ENCODE results near the gene RGMA.

Gene RGMA

GRCh38 chr15:92997821-92998220, 91.2 kb downstream of the RGMA start:
- Histone ChIP-seq H3K4me3 (ENCODE audit: low read length in 2 of 2) (no peak overlapping the region), H3K27ac (ENCODE audit: low read depth in 2 of 2, low read length in 2 of 2) (no peak overlapping the region), H3K9me3 (ENCODE audit: control insufficient read depth in 2 of 2, low read length in 2 of 2) (no peaks in the 10 kb centered on the region), H3K9ac (ENCODE audit: low read depth in 1 of 2, low read length in 2 of 2) (no peak overlapping the region), H3K27me3 (ENCODE audit: control insufficient read depth in 2 of 2, insufficient read depth in 2 of 2, low read length in 2 of 2) (no peaks in the 10 kb centered on the region), H3K4me1 (ENCODE audit: control insufficient read depth in 2 of 2, insufficient read depth in 2 of 2, low read length in 2 of 2) (no peaks in the 10 kb centered on the region), H3K36me3 (ENCODE audit: control insufficient read depth in 2 of 2, insufficient read depth in 2 of 2, low read length in 2 of 2) (peaks cover 80 to 88% of the 10 kb centered on the region in 2 donors)

DNA sequence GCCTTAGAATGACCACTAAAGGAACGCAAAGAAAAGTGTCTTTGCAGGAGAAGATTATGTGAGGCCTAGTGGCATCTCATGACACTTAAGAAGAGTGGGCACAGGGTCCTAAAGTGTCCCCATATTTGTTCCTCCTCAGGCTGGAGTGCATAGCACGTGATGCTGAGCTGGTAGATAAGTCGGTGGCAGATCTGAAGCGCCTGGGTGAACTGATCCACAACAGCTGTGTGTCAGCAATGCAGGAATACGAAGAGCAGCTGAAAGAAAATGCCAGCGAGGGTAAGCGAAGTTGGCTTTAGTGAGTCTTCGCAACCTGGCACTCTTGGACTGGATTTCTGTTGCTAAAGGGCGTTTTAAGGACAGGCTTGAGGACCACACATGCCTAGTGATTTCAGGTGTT, 96.3 kb downstream of the RGMA start:
- Histone ChIP-seq H3K27ac (ENCODE audit: low read depth in 2 of 2, low read length in 2 of 2) (no peak overlapping the region), H3K27me3 (ENCODE audit: control insufficient read depth in 2 of 2, insufficient read depth in 2 of 2, low read length in 2 of 2) (no peaks in the 10 kb centered on the region), H3K9me3 (ENCODE audit: control insufficient read depth in 2 of 2, low read length in 2 of 2) (no peaks in the 10 kb centered on the region), H3K4me1 (ENCODE audit: control insufficient read depth in 2 of 2, insufficient read depth in 2 of 2, low read length in 2 of 2) (no peaks in the 10 kb centered on the region), H3K4me3 (ENCODE audit: low read length in 2 of 2) (no peak overlapping the region), H3K9ac (ENCODE audit: low read depth in 1 of 2, low read length in 2 of 2) (no peak overlapping the region), H3K36me3 (ENCODE audit: control insufficient read depth in 2 of 2, insufficient read depth in 2 of 2, low read length in 2 of 2) (peaks cover 83% of the 10 kb centered on the region in 2 donors)

- H3K27ac ChIP-seq (ENCODE audit: low read depth in 2 of 2, low read length in 2 of 2), result no peak overlapping the region
Observed at GRCh38 chr15:92990031-92990430, 99.0 kb downstream of the RGMA start.

DNA sequence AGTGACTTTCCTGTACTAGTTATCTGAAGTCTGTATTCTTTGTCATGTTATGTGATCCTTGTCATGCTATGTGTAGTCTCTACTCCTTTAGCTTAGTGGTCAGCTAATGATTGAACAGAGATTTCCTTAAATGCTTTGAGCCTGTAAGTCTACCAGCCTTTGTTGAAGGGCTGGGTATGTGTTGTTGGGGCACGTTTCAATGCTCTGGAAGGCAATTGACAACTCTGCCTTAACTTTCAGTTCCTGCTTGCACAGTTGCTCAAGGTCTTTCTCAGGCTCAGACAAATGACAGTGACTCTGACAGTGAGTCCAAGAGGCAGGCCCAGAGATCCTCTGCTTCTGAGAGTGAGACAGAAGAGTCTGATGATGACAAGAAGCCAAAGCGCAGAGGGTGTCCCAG, 99.5 kb downstream of the RGMA start:
- no peaks in the 10 kb centered on the region for H3K9me3 ChIP-seq (ENCODE audit: control insufficient read depth in 2 of 2, low read length in 2 of 2)
- H3K27ac ChIP-seq (ENCODE audit: low read depth in 2 of 2, low read length in 2 of 2), result no peak overlapping the region
- H3K36me3 ChIP-seq (ENCODE audit: control insufficient read depth in 2 of 2, insufficient read depth in 2 of 2, low read length in 2 of 2), result peaks cover 78 to 80% of the 10 kb centered on the region in 2 donors

More at GRCh38 chr15:92990031-92990430, 99.0 kb downstream of the RGMA start:
- Histone ChIP-seq H3K4me3 (ENCODE audit: low read length in 2 of 2) (no peak overlapping the region), H3K4me1 (ENCODE audit: control insufficient read depth in 2 of 2, insufficient read depth in 2 of 2, low read length in 2 of 2) (no peaks in the 10 kb centered on the region), H3K27me3 (ENCODE audit: control insufficient read depth in 2 of 2, insufficient read depth in 2 of 2, low read length in 2 of 2) (no peaks in the 10 kb centered on the region), H3K36me3 (ENCODE audit: control insufficient read depth in 2 of 2, insufficient read depth in 2 of 2, low read length in 2 of 2) (peaks cover 77 to 78% of the 10 kb centered on the region in 2 donors), H3K9ac (ENCODE audit: low read depth in 1 of 2, low read length in 2 of 2) (no peak overlapping the region), H3K9me3 (ENCODE audit: control insufficient read depth in 2 of 2, low read length in 2 of 2) (no peaks in the 10 kb centered on the region)

More for the DNA sequence above, 99.5 kb downstream of the RGMA start:
- H3K4me3 ChIP-seq (ENCODE audit: low read length in 2 of 2), result no peak overlapping the region
- no peak overlapping the region for H3K9ac ChIP-seq (ENCODE audit: low read depth in 1 of 2, low read length in 2 of 2)
- H3K27me3 ChIP-seq (ENCODE audit: control insufficient read depth in 2 of 2, insufficient read depth in 2 of 2, low read length in 2 of 2), result no peaks in the 10 kb centered on the region
- H3K4me1 ChIP-seq (ENCODE audit: control insufficient read depth in 2 of 2, insufficient read depth in 2 of 2, low read length in 2 of 2), result no peaks in the 10 kb centered on the region

Measured in mucosa of rectum (tissue), 2 donors.